ENCODE data around the gene MMEL1.

The MMEL1 gene

GRCh38 chr1:2605509-2606395, 27.1 kb downstream of the MMEL1 start:
- DNase-seq, result no peak

GRCh38 chr1:2604844-2605508, 27.8 kb downstream of the MMEL1 start:
- DNase-seq, result no peak

GRCh38 chr1:2604156-2604843, 28.5 kb downstream of the MMEL1 start:
- no peak for DNase-seq

DNA sequence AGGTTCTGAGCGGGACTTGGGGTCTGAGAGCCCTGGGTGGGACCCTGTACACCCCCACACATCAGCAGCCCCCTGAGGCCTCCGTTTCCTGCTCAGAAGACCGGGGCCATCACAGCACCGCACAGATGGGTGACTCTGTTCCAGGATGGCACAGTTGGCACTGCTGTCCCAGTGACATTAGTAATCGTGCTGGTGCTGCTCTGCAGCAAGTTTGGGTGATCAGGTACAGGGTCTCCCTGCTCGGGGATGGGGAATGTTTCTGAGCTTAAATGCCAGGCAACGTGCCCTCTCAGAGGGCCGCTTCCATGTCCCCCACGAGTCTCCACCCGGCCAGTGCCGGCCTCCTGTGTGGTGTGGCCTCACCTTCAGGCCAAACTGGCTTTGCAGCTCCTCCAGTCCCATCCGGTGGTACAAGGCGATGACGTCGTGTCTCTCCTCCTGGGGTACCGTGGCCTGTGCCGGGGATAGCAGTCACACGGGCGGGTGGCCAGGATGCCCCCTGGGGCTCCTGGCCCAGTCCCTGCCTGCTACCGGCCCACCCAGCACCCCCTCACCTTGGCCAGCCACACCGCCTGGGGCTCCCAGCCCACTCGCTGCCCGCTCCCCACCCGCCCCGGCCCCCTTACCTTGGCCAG, 29.2 kb downstream of the MMEL1 start:
- no peak for DNase-seq

DNA sequence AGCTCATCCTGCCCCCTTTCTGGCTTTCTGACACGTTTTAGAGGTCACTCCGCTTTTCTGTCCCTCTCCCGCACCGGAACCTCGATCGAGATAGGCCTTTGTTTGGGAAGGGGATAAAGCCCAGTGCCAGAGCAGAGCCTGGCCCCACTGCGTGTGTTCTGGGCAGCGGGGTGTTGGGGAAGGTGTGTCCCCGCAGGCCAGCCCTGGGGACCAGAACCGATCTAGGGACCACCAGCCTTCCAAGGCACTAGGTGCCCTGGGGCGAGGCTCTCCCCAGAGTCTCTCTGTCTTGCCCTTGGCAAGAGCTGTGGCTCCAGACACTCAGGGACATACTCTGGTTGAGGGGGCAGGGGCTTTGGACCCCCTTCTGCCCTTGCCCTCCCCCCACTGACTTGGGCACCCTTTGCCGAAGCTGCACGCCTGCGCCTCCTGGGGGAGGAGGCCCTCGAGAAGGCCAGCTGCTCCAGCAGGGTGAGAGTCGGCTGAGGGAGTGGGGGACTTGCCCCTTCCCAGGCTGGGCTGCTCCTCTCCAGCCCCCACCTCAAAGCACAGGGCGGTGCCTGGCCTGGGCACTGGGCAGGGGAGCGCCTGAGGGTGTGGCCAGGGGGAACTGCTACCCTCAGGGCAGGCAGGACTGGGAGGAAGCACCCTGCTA, 29.8 kb downstream of the MMEL1 start:
- no peak for DNase-seq

DNA sequence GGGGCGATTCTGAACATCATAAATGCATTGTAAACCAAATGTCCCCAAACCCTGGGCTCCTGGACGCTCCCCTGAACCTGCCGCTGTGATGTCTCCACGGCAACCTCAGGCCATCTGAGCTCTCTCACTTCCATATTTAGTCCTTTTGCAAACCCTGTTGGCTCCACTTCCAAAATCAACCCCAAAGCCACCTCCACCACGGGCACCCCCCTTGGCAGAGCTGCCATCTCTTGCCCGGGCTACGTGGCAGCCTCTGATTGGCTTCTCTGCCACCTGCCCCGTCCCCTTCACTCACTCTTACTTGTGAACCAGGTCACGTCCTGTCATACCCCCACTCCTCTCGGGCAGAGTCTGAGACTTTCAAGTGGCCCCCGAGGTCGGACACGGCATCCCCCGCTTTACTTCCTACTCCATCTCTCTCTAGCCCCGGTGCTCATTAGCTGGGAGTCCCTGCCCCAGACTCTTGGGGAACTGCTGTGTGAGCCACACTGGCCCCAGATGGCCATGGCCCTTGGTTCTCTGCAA, 30.4 kb downstream of the MMEL1 start:
- DNase-seq, result no peak

GRCh38 chr1:2601721-2602303, 31.0 kb downstream of the MMEL1 start:
- DNase-seq, result no peak

DNA sequence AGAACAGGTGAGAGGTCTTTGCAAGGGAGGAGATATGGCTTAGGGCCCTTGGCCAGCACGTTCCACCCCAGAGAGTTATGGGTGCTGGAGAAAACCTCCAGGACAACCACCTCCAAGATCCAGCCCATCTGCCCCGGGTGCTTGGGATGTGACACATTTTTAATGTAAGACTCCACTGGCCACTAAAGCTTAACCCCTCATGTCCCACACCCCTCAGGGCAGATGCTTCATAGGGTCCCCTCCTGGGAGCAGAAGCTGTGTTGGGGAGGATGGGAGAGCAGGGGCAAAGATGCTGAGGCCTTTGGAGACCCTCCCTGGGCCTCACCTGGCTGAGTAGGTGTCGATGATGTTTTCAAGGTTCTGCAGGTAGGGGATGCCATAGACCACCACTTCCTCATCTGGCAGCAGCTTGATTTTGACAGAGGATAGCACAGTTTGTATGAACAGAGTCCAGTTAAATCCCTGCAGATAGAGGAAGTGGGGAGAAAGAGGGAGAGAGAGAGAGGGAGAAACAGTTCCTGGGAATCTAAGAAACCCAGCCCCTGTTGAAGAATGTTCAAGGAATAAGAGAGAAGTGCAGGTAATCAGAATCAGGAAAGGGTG, 34.4 kb downstream of the MMEL1 start:
- no peak for DNase-seq

- no peak for DNase-seq
Observed at GRCh38 chr1:2597441-2598328, 35.1 kb downstream of the MMEL1 start.

- DNase-seq, result no peak
Observed at GRCh38 chr1:2596530-2597333, 36.1 kb downstream of the MMEL1 start.

DNA sequence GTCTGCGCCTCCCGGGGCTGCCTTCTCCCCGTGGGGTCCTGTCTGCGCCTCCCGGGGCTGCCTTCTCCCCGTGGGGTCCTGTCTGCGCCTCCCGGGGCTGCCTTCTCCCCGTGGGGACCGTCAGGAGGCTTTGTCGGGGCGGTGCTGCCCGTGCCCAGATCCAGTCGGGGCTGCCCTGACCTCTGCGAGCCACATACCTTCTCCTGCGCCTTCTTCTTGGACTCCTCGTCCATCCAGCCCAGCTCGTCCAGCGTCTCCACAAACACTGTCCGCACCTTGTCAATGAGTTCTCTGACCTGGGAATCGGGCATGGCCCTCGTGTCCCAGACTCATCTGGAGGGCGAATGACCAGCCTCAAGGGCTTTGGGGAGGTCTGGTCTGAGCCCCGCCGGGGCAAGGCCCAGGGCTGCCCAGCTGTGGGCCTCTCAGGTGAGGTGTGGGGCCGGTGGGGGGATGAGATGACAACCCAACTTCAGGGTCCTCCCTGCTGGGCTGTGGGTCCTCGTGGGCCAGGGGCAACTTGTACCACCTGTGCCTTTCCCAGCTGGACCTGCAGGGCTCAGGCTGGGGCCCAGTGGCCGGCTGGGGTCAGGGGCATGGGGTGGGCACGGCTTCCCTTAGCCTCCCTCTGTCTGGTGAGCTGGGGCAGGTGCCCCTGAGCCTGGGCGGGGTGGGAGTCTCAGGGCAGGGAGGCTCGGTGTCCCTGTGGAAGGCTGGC, 36.8 kb downstream of the MMEL1 start:
- no peak for DNase-seq

GRCh38 chr1:2595261-2595811, 37.5 kb downstream of the MMEL1 start:
- no peak for DNase-seq

DNA sequence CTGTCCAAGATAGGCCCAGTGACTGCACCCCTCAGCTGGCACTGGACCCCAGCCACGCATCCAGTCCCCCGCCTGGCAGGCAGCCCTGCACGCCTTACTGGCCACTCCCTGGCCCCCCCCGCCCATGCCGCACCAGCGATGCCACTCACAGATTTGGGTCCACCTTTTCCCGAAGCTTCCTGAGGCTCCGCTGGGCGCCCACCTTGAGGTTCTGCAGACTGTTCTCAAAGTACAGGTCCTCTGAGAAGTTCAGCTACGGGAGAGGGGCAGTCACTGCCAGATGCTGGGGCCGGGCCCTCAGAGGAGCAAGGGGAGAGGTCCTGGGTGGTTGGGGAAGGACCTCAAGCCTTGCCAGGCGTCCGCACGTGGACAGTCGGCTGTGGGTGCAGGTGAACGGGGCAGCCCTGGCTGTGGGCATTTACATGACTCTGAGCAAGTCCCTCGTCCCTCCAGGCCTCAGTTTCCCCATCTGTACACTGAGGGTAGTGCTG, 38.1 kb downstream of the MMEL1 start:
- no peak for DNase-seq

GRCh38 chr1:2594001-2594640, 38.7 kb downstream of the MMEL1 start:
- DNase-seq, result peak in 2 of 51 donors; percentile 8 to 14

DNA sequence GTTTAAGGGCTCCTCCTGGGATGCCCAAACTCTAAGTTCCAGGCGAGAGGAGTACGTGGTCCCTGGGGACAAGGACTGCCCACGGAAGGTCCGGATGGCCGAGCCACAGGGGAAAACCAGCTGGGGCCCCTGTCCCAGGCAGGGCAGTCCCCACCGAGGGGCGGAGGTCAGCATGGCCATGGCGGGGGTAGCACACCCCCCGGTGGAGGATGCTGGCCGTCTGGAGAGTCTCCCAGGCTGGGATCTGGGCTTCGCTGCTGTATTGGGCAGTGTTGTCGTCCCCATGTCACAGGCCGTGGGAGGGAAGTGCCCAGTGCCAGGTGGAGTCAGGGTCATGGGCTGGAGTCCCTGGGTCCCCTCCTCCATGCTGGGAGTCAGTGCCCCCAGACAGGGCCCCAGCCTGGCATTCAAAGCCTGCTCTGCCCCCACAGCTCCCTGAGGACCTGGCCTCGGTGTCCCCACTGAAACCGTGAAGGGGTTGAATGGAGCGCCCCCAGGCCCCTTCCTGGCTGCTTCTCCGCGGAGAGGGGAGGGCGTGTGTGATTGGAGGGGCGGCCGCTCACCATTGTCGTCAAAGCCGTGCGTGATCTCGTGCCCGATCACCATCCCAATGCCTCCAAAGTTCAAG, 39.5 kb downstream of the MMEL1 start:
- no peak for DNase-seq

- no peak for DNase-seq
Observed at GRCh38 chr1:2592672-2593071, 40.1 kb downstream of the MMEL1 start.

Data from hypothalamus (tissue), 51 donors.